HG03196 (cell line): ENCODE data around the gene TNFRSF4.

Experiments
- ATAC-seq: cut with Tn5 transposase; IDR thresholded peaks from one replicate; pipeline ENCODE4 v1.9.1; 2021; ENCODE audit not compliant: unreplicated experiment

TNFRSF4 gene

GRCh38 chr1:1219341-1219740 lies 5.4 kb upstream of the TNFRSF4 start:
- ATAC-seq: no peak

- no peak for ATAC-seq
Observed at GRCh38 chr1:1218524-1219200, 4.7 kb upstream of the TNFRSF4 start.

- ATAC-seq: no peak
Observed at GRCh38 chr1:1217621-1218523, 3.9 kb upstream of the TNFRSF4 start.

- no peak for ATAC-seq
Observed at GRCh38 chr1:1216770-1217620, 3.0 kb upstream of the TNFRSF4 start.

GRCh38 chr1:1215881-1216605 lies 2.1 kb upstream of the TNFRSF4 start:
- no peak for ATAC-seq

GRCh38 chr1:1215080-1215676 lies 1.2 kb upstream of the TNFRSF4 start:
- ATAC-seq: no peak

GRCh38 chr1:1212780-1213344 lies 1.1 kb downstream of the TNFRSF4 start:
- no peak for ATAC-seq

GRCh38 chr1:1211541-1212441 lies 2.2 kb downstream of the TNFRSF4 start:
- ATAC-seq: no peak

- ATAC-seq: no peak
Observed at GRCh38 chr1:1210726-1211540, 3.0 kb downstream of the TNFRSF4 start.

- no peak for ATAC-seq
Observed at GRCh38 chr1:1208713-1209433, 5.1 kb downstream of the TNFRSF4 start.

- ATAC-seq: no peak
Observed at GRCh38 chr1:1207571-1207892, 6.4 kb downstream of the TNFRSF4 start.

GRCh38 chr1:1206966-1207531 lies 6.9 kb downstream of the TNFRSF4 start:
- no peak for ATAC-seq

DNA sequence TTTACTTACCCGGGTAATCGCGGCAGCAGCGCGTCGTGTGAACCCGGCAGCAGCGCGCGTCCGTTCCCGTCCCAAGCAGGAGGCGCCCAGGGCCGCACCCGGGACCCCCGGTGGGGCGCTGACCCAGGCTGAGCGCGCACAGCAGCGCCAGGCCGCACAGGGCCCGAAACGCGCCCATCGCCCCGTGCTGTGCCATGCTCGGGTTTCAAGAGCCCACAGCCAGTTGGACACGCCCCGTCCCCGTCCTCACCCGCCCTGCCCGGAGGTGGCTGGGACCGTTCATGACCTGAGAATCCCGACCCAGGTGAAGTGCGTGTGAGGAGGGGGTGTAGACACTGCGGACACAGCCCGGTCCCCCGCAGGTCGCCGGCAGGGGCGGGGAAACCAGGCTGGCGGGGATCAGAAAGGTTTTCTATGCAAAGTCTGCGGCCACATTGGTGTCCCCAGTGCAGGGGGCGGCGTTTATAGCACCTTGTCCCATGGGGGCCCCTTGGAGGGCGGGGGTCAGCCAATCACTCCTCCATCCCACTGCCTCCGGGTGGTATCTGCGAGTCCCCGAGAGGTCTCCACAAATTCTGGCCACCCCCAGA lies 7.5 kb downstream of the TNFRSF4 start, which contains the start of gene TNFRSF18:
Gene TNFRSF18, minus strand, starts transcription at position 217 of the 590 bp plus-strand sequence. Its CDS starts 21 bp downstream, at position 196.
- ATAC-seq: no peak

GRCh38 chr1:1205769-1206375 lies 8.1 kb downstream of the TNFRSF4 start:
- ATAC-seq: no peak

GRCh38 chr1:1204998-1205768 lies 8.8 kb downstream of the TNFRSF4 start:
- ATAC-seq: no peak
